Esophagus squamous epithelium (tissue), 5 donors: Measurements from ENCODE around the gene TEAD1. TPM values are rescaled to one million over a fixed set of nuclear protein-coding genes. Genes with fewer than 3 reads are reported as not detected.

ENCODE experiments used
- DNase-seq: peaks from one replicate; lab custom pipeline; 2025; lab: John Stamatoyannopoulos, UW
- H3K27ac ChIP-seq, 4 donors: fragments of 200-600 bp; sonication (generic); one replicate each; pipeline ENCODE4 v1.5.1; 2016 to 2019; ENCODE audit warnings: mild to moderate bottlenecking in 1 of 4
- H3K27me3 ChIP-seq, 4 donors: fragments of 200-600 bp; sonication (generic); 1 replicate in 3 of 4; 2 replicates in 1 of 4; pipeline versions ENCODE4 v1.5.1 to v1.6.0; 2017 to 2021; ENCODE audit warnings: antibody characterized with exemption in 1 of 4
- H3K36me3 ChIP-seq, 3 donors: fragments of 200-600 bp; sonication (generic); one replicate each; pipeline ENCODE4 v1.5.1; 2016 to 2019
- H3K4me1 ChIP-seq, 3 donors: fragments of 200-600 bp; sonication (generic); one replicate each; pipeline ENCODE4 v1.5.1; 2017 to 2019
- H3K4me3 ChIP-seq, 4 donors: fragments of 200-600 bp; sonication (generic); 1 replicate in 3 of 4; 2 replicates in 1 of 4; pipeline ENCODE4 v1.5.1; 2016 to 2019; ENCODE audit warnings: mild to moderate bottlenecking in 2 of 4, moderate library complexity in 1 of 4
- H3K9me3 ChIP-seq, 3 donors: fragments of 200-600 bp; sonication (generic); one replicate each; pipeline ENCODE4 v1.5.1; 2016 to 2019
- CTCF ChIP-seq, 6 experiments: fragments of 450-650 bp in 4 of 6; fragments of 200-600 bp in 2 of 6; sonication (generic) in 2 of 6; IDR thresholded peaks; one replicate each; pipeline ENCODE4 v1.5.1; 2016 to 2019; ENCODE audit warnings: antibody characterized with exemption in 6 of 6, mild to moderate bottlenecking in 4 of 6, moderate library complexity in 4 of 6
- POLR2A ChIP-seq, 4 donors: fragments of 450-650 bp; IDR thresholded peaks; one replicate each; pipeline ENCODE4 v1.6.1; 2017; ENCODE audit warnings: antibody characterized with exemption in 4 of 4, mild to moderate bottlenecking in 4 of 4, moderate library complexity in 3 of 4
- WGBS, 2 donors: methylation state at CpG; one replicate each; pipeline ENCODE4 v1.1.5; 2018; 5-methylcytosine and 5-hydroxymethylcytosine counted together
- intact Hi-C: fragments of 100-400 bp; cut with DNase I; formaldehyde crosslinking; loops from one replicate; pipeline ENCODE4 v1.15.0; 2022
- total RNA-seq, 4 donors: library from RNA; depleted of rRNA; stranded (reverse); fragments of >200 nt; gene quantifications; one replicate each; pipeline ENCODE4 v1.1.0, GENCODE V29; 2016
- donor health status: DM: yes; HTN: yes; CAD: no.

The TEAD1 gene
- total RNA-seq, 4 donors from 2014 or later = 33.3 to 75.2 (median 49.8) TPM

- H3K36me3 ChIP-seq = no peaks in the 10 kb centered on the region
- intact Hi-C loops = no loop called here
- H3K27me3 ChIP-seq = no peaks in the 10 kb centered on the region
- no peak for DNase-seq
- no peak overlapping the region for H3K27ac ChIP-seq
- H3K4me3 ChIP-seq = no peak overlapping the region
- 75 to 87% methylated on average over 3 of the region's 3 CpGs for WGBS, 2 donors
- TF ChIP-seq CTCF (IDR thresholded peaks at IDR 0.05) = no peak
- TF ChIP-seq POLR2A (IDR thresholded peaks at IDR 0.05) = no peak
- H3K4me1 ChIP-seq = peaks cover 0 to 66% (median 32%) of the 10 kb centered on the region in 3 donors
- H3K9me3 ChIP-seq = no peaks in the 10 kb centered on the region
Measured at GRCh38 chr11:12848413-12848812, 174.2 kb downstream of the TEAD1 start.

DNA sequence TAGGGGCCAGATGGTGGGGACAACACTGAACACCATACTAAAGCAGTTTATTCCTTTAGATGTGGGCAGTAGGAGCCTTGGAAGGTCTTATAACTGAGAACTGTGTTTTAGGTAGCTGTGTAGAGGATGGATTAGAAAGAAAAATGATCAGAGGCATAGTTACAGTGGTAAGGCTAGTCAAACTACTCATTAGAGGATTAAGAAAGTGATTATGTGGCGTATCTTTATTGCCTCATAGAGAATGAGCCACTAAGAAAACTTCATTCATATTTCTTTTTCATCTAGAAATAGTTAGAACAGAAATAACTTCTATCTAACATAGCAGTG is 179.1 kb downstream of the TEAD1 start:
- no peaks in the 10 kb centered on the region for H3K9me3 ChIP-seq
- no peak overlapping the region for H3K4me3 ChIP-seq
- TF ChIP-seq POLR2A (IDR thresholded peaks at IDR 0.05) (no peak), CTCF (IDR thresholded peaks at IDR 0.05) (no peak)
- 0 to 29% methylated on average over 1 of the region's 1 CpG for WGBS, 2 donors
- H3K27ac ChIP-seq = peak overlapping the region; percentile 47 to 83 (median 75)
- intact Hi-C loops = no loop called here
- no peak for DNase-seq
- H3K36me3 ChIP-seq = no peaks in the 10 kb centered on the region
- H3K4me1 ChIP-seq = peaks cover 0 to 54% (median 27%) of the 10 kb centered on the region in 3 donors
- H3K27me3 ChIP-seq = no peaks in the 10 kb centered on the region

DNA sequence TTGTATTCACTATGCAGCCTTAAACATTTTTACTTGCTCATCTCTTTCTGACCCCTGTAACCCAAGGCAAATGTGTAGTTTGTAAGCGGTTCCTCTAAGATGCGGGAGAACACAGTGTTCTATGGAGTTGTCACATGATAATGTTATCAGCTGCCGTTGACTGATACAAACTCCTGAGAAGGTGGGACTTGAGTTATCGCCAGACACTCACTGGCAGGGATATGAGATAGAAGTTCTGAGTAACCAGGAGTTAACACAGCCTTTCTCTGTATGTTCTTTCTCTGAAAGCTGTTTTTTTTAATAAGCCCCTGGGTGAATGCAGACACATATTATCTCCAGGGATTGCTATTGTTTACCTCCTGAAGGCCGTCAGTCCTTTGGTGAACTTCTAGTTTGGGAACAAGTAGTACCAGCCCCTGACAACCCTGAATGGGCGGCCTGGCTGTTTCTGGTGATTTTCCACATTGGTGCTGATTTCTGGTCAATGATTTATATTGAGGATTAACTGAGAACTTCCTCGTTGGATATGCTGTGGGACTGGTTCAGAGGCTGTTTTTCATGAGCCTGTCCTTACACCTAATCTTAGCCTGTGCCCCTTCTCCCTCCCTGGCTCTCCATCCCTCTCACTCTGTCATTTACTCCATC is 179.6 kb downstream of the TEAD1 start:
- 43 to 54% methylated on average over 7 of the region's 7 CpGs for WGBS, 2 donors
- Histone ChIP-seq H3K27ac (peak overlapping the region; percentile 53 to 83 (median 75)), H3K4me1 (peaks cover 0 to 54% (median 27%) of the 10 kb centered on the region in 3 donors), H3K27me3 (no peaks in the 10 kb centered on the region), H3K4me3 (peak overlapping the region in 1 of 4 donors; percentile 26), H3K9me3 (no peaks in the 10 kb centered on the region), H3K36me3 (no peaks in the 10 kb centered on the region)
- DNase-seq = no peak
- intact Hi-C loops = no loop called here
- TF ChIP-seq CTCF (IDR thresholded peaks at IDR 0.05) (no peak), POLR2A (IDR thresholded peaks at IDR 0.05) (no peak)

DNA sequence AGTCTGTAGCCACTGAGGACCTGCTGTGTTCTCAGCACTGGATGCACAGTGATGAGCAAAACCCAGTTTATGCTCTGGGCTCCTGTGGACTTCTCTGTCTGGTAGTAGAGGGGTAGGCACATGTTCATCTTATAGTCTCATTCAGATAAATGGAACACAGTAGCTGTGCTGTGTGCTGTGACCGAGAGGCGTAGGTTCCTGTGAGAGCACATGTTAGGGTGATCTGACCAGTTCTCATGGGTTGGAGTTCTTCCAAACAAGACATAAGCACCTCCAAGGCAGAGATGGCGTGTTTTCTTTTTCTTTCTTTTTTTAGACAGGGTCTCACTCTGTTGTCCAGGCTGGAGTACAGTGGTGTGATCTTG is 180.1 kb downstream of the TEAD1 start:
- DNase-seq = no peak
- Histone ChIP-seq H3K9me3 (no peaks in the 10 kb centered on the region), H3K4me3 (peak overlapping the region in 1 of 4 donors; percentile 26), H3K27me3 (no peaks in the 10 kb centered on the region), H3K27ac (peak overlapping the region; percentile 53 to 83 (median 75)), H3K36me3 (no peaks in the 10 kb centered on the region), H3K4me1 (peaks cover 0 to 54% (median 27%) of the 10 kb centered on the region in 3 donors)
- TF ChIP-seq CTCF (IDR thresholded peaks at IDR 0.05) = no peak
- no peak for TF ChIP-seq POLR2A (IDR thresholded peaks at IDR 0.05)
- intact Hi-C loops = no loop called here
- WGBS, 2 donors = 59 to 68% methylated on average over 3 of the region's 3 CpGs

GRCh38 chr11:12854829-12855228 is 180.6 kb downstream of the TEAD1 start:
- Histone ChIP-seq H3K4me3 (no peak overlapping the region), H3K27me3 (no peaks in the 10 kb centered on the region), H3K9me3 (no peaks in the 10 kb centered on the region), H3K4me1 (peaks cover 0 to 52% (median 27%) of the 10 kb centered on the region in 3 donors), H3K36me3 (no peaks in the 10 kb centered on the region), H3K27ac (peak overlapping the region; percentile 9 to 83 (median 64))
- WGBS, 2 donors = 88 to 100% methylated on average over 3 of the region's 3 CpGs
- intact Hi-C loops = no loop called here
- no peak for TF ChIP-seq CTCF (IDR thresholded peaks at IDR 0.05)
- no peak for TF ChIP-seq POLR2A (IDR thresholded peaks at IDR 0.05)
- no peak for DNase-seq
